HG03097 (cell line): ENCODE measurements around the gene MAN1B1.
A peak's percentile ranks its signal among the peaks of the same experiment; 100 is the strongest.

Experiments used
- ATAC-seq: cut with Tn5 transposase; IDR thresholded peaks from one replicate; pipeline ENCODE4 v1.9.1; 2021; ENCODE audit not compliant: unreplicated experiment, low FRiP score

Gene MAN1B1

DNA sequence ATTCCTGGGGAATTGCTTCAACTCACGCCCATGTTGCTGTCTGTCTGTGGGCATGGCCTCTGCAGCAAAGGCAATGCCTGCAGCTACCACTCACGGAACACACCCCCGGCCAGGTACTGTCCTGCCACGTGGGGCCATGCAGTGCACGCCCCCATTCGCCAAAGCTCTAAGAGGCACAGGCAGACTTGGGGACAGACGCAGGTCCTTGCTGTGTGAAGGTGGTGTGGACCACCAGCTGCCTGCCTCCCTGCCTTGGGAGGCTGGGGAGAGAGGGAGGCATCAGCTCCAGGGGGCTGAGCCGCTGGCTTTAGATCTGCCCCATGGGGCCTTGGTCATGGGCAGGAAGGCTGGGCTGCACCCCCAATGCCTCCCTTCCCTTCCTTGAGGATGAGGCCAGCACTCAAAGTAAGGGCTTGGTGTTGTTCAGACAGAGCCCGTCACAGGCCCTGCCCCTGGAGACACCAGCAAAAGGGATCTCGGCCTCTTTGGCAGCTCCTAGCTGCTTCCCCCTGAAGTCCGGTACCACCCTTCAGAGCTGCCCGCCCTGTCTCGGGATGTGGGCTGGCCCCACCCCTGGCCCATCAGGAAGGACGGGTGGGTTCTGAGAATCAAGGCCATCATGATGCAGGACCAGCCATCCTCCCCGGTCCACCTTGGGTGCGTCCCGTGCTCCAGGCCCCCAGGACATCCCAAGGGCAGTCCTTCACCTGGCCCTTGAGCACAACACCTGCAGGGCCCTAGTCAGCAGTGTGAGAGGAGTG, 54.4 kb downstream of the MAN1B1 start:
- no peak for ATAC-seq

DNA sequence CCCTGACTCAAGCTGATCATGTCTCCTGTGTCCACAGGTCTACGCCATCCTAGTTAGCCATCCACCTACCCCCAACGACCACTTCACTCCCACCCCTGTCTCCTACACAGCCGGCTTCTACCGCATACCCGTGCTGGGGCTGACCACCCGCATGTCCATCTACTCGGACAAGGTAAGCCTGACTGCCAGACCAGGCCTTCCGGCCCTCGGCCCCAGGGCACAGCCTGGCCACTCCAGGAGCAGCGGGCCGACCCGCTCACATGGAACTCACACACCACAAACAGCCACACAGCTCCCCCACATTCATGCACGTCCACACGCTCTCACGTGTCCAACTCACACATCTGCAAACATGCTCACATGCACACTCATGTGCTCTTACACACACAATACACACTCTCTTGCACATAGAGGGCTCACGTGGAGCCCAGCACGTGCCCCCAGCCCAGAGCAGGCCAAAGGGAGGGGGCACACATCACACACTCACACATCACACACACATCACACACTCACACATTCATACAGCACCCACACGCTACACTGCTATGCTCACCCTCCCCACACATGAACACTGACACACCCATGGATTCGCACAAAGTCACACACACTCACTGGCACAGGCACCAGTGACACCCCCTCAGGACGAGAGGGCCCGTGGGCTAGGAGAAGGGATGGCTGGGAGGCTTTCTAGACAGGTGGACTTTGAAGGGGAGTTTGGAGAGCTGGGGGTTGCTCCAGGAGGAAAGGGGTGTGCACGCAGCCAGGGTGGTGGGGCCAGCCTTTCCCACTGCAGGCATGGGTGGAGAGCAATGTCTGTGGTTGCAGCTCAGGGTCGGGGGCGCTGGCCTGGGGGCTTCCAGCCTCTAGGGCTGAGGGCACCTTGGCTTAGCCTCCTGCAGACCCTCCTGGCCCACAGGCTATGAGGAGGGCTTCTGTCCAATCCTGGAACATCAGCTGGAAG, 55.5 kb downstream of the MAN1B1 start:
- ATAC-seq = no peak

DNA sequence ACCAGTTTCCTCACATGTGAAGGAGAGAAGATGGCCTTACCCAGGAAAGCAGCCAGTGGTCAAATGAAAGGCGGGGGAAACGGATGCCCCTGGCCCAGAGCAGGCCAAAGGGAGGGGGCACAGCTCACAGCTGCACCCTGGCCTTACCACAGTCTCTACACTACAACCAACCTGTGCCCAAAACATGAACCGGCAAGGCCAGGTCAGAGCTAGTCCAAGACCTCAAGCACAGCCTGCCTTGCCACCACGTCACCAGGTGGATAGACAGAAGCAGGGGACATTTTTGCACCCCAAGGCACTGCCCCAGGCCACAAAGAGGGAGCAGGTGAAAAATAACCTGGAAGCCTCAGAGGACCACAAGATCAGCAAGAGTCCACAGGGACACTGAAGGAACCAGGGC, 56.7 kb downstream of the MAN1B1 start:
- ATAC-seq = no peak

DNA sequence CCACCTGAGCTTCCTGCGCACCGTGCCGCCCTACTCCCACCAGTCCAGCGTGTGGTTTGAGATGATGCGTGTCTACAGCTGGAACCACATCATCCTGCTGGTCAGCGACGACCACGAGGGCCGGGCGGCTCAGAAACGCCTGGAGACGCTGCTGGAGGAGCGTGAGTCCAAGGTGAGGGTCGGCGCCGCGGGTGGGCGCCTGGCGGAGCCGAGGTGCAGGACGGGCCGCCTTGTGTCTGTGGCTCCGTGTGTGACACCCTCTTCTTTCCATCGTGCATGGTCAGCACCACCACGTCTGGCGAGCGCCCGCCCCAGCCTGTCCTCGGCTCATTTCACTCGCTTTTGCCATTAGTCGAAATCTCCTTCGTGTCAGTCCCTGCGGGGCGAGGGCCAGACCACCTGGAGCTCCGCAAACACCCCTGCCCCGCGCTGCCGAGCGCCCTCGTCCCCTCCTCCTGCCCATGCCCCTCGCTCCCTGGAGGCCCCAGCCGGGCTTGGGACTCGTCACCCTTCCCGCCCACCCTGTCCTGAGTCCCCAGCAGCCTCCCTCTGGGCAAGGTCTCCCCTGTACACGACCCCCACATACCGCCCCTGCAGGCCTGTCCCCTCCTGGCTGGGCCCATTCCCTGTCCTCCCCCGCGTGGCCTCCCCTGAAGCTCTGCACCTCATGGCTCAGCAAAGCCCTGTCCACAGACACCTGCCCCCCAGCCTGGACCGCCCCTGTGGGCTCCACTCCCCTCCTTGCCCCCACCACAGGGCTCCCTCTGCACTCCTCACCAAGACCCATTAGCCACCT, 59.1 kb downstream of the MAN1B1 start:
- no peak for ATAC-seq

DNA sequence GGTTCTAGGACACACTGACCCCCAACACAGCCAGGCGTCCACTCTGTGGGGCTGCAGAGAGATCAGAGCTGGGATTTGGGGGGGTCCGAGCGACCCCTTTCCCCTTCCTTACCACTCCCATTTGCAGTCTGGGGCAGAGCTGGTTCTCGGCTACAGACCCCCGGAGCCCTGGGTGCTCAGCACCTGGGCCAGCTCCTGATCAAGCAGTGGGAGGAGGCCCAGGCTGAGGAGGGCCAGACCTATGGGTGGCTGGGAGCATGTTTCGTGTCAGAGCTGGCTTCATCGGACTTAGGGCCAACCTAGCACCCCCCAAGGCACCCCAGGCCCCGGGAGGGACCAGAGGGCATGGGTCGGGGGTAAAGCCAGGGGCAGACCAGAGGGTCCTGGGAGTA, 59.7 kb downstream of the MAN1B1 start:
- ATAC-seq = no peak

DNA sequence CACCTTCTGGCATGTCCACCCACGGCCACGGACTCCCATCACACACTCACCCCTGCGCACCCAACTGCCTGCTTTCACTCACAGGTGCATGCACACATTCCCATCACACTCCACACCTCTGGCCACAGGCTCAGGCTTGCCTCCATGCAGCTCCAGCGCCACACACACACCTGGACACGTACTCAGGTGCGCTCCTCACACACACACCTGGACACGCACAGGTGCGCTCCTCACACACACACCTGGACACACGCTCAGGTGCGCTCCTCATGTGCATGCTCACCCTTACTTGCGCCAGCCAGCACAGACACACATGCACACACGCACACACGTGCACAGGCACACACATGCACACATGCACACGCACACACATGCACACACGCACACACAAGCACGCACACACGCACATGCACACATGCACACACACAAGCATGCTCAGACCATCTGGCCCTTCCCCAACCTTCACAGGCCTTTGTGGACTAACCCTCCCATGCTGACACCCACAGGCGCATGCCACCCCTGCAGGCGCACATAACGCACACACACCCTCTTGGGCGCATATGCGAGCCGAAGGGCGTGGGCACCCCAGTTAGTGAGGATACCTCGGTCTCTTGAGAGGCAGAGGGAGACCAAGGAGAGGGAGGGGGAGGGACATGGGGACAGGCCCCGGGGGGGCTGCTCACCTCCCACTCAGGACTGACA, 60.5 kb downstream of the MAN1B1 start:
- ATAC-seq = no peak

DNA sequence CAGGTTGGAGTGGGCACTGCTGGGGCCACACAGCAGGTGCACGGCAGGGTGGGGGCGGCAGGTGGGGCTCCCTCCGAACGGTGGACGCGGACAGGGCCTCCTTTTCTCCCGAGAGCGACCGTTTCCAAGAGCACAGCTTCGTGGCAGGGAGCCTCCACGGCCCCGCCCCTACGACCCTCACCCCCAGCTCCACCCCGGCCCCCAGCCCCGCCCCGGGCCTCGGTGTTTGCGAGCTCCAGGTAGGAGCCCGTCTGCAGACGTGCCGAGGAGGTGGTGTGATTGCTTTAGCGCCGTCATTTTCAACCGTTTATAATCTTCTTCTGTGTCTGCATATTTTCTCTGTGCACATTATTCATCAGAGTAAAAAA, 61.0 kb downstream of the MAN1B1 start:
- no peak for ATAC-seq

DNA sequence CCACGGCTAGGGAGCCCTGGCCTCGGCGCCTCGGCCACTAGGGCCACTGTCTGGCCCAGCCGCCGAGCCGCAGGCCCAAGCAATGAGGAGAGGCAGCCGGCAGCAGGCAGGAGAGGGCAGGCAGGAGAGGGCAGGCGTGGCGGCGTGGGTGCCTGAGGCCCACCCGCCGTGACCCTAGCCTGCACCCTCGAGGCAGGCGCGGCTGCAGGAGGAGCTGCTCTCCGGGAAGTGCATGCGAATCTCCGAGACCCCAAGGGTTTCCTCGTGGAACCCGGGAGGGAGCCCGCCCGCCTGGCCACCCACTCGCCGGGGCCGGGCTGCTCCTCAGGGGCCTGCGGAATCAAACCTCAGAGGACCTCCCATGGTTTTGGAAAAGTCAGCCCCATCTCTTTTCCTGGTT, 61.5 kb downstream of the MAN1B1 start:
- ATAC-seq = no peak

DNA sequence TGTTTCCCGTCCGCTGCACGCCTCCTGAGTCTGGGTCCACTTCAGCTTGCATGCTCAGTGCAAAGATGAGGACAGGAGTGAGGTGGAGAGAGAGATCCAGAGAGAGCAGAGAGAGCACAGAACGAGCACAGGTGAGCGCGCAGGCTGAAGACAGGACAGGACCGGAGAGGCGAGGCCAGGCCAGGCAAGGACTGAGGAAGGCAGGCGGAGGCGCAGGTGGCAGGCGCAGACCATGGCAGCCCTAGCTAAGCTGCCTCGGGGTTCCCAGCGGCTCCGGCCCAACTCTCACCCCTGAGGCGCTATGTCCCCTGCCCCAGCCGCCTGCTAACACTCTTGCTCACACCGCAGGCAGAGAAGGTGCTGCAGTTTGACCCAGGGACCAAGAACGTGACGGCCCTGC, 61.9 kb downstream of the MAN1B1 start:
- no peak for ATAC-seq

DNA sequence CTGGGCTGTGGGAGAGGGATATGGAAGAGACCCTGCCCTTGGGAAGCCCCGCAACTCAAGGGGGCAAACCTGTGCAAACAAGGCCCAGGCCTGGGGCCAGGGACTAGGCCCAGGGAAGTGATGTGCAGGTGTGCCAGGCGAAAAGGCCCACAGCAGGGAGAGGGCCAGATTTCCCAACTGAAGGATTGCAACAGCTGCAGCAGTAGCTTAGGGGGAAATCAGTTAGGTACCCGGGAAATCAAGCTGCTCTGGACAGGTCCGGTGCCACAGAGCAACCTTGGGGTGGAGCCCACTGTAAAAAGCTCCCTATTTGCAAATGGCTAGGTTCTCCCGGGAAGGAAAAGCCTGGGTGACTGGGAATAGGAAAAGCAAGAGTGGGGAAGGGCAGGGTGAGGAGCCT, 62.6 kb downstream of the MAN1B1 start:
- ATAC-seq = no peak

DNA sequence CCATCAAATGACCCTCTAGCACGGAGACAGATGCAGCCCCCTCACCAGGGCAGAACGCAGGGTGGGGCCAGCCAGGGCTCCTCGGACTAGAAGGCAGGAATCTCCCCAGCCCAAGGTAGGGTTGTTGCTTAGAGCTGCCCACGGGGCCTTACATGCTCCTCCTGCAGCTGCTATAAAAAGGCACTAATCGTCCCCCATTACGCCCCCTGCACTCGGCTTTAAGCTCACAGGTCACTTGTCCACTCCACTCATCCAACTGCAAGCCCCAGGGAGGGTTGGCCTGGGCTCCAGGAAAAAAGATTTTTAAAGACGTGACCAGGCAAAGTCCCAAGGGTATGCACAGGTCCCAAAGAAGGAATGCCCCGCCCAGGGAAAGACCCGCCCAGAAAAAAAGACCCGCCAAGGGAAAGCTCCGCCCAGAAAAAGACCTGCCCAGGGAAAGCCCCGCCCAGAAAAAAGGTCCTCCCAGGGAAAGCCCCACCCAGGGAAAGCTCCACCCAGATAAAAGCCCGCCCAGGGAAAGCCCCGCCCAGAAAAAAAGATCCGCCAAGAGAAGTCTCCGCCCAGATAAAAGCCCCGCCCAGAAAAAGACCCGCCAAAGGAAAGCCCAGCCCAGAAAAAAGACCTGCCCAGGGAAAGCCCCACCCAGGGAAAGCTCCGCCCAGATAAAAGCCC, 63.3 kb downstream of the MAN1B1 start:
- ATAC-seq = peak; percentile 16

DNA sequence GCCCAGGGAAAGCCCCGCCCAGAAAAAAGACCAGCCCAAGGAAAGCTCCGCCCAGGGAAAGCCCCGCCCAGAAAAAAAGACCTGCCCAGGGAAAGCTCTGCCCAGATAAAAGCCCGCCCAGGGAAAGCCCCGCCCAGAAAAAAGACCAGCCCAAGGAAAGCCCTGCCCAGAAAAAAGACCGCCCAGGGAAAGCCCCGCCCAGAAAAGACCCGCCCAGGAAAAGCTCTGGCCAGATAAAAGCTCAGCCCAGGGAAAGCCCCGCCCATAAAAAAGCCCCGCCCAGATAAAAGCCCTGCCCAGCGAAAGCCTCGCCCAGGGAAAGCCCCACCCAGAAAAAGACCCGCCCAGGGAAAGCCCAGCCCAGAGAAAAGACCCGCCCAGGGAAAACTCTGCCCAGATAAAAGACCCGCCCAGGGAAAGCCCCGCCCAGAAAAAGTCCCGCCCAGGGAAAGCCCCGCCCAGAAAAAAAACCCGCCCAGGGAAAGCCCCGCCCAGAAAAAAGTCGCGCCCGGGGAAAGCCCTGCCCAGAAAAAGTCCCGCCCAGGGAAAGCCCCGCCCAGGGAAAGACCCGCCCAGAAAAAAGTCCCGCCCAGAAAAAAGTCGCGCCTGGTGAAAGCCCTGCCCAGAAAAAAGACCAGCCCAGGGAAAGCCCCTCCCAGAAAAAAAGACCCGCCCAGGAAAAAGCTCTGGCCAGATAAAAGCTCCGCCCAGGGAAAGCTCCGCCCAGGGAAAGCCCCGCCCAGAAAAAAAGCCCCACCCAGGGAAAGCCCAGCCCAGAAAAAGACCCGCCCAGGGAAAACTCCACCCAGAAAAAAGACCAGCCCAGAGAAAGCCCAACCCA, 64.1 kb downstream of the MAN1B1 start:
- peak; percentile 33 for ATAC-seq

DNA sequence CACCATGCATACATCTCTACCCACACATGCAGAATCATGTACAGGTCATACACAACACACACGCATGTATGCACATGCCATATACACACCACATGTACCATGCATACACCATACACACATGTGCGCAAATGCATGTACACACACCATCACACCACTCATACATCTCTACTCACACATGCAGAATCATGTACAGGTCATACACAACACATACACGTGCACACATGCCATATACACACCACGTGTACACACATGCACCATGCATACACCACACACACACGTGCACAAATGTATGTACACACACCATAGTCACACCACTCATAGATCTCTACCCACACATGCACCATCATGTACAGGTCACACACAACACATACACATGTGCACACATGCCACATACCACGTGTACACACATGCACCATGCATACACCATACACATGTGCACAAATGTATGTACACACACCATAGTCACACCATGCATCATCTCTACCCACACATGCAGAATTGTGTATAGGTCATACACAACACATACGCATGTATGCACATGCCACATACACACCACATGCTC, 66.1 kb downstream of the MAN1B1 start:
- ATAC-seq = no peak

DNA sequence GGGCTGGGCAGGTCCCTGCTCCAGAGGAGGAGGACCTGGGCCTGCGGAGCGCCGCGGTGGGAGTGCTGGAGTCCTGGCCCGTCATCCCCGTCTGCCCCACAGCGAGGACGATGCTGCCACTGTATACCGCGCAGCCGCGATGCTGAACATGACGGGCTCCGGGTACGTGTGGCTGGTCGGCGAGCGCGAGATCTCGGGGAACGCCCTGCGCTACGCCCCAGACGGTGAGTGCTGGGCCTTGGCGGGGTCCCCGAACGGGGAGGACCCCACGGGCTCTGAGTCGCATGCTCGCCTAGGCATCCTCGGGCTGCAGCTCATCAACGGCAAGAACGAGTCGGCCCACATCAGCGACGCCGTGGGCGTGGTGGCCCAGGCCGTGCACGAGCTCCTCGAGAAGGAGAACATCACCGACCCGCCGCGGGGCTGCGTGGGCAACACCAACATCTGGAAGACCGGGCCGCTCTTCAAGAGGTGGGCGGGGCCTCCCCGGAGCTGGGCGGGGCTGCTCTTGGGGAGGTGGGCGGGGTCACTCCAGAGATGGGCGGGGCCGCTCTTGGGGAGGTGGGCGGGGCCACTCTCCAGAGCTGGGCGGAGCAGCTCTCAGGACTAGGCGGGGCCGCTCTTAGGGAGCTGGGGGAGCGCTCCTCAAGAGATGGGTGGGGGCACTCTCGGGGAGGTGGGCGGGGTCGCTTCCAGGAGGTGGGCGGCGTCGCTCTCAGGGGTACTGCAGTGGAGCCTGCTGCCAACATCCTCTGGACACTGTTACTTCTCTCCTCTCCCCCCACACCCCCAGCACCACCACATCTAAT, 70.0 kb downstream of the MAN1B1 start:
- ATAC-seq = no peak

DNA sequence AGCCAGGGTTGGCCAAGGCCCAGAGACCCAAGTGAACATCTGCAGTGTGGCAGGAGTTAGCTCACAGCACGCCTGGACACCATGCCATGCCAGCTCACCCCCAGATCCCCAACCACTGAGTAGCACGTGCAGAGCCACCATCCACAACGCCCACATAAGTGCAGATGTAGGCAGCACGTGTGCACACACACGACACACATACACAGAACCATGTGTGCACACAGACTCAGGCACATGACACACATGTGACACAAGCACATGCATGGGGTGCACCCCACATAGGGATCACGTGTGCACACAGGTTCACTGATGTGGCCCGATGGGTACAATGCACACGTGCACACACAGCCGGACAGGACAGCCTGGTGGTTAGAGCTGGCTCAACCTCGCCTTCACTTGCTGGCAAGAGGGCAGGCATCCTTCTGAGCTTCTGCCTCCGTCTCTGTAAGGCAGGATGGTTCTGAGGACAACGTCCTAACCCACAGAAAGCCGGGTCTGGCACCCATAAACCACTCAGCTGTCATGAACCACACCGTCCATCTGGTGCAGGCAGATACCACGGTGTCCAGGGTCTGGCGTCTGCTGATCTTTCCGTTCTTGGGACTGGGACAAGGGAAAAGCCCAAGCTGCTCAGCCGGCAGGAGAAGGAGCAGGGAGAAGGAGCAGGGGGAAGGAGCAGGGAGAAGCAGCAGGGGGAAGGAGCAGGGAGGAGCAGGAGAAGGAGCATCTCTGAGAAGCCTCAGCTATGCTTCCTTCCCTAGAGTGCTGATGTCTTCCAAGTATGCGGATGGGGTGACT, 71.0 kb downstream of the MAN1B1 start:
- no peak for ATAC-seq

DNA sequence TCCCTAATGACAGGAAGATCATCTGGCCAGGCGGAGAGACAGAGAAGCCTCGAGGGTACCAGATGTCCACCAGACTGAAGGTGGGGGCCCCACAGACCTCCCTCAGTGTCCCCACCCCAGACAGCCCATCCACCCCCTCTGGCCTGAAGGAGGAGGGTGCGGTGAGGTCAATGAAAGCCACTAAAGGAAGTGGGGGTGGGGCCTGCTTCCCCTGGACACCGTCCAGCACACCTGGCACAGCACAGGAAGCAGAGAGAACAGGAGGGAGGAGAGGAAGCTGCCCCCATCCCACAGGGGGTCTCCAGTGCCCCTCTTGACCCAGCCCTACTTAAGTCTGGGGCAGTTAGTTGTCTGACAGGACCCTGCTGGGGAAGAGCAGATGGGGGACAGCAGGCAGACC, 71.8 kb downstream of the MAN1B1 start:
- ATAC-seq = no peak
